Natural killer cell treated with Interleukin-12 subunit alpha and Interleukin-12 subunit beta and Interleukin-15 and Interleukin-18, amount 100 ng/mL, for 72 hours (primary cell): Measurements from ENCODE around the gene CITED1. TPM values are rescaled to one million over a fixed set of nuclear protein-coding genes. Genes with fewer than 3 reads are reported as not detected.

ENCODE experiments used
- ATAC-seq, 2 donors: fragments of 150-1000 bp; cut with Tn5 transposase in 1 of 2; sonication (Bioruptor Pico), chemical (Tn5 transposase) in 1 of 2; 2 replicates each; pipeline ENCODE4 v1.10.0; 2021
- DNase-seq: peaks from one replicate; pipeline ENCODE4 v3.0.0; 2022; ENCODE audit warnings: low spot score
- H3K27ac Mint-ChIP-seq, 2 donors: 1 replicate in 1 of 2; 2 replicates in 1 of 2; pipeline ENCODE4 v1.8.0; 2022; ENCODE audit warnings: mixed read lengths in 2 of 2, mild to moderate bottlenecking in 1 of 2, moderate library complexity in 1 of 2
- H3K27me3 Mint-ChIP-seq, 2 donors: 1 replicate in 1 of 2; 2 replicates in 1 of 2; pipeline ENCODE4 v1.8.0; 2022; ENCODE audit warnings: mixed read lengths in 2 of 2
- H3K36me3 Mint-ChIP-seq: one replicate; pipeline ENCODE4 v1.8.0; 2022; ENCODE audit warnings: mixed read lengths
- H3K4me1 Mint-ChIP-seq, 2 donors: 1 replicate in 1 of 2; 2 replicates in 1 of 2; pipeline ENCODE4 v1.8.0; 2022; ENCODE audit warnings: low read depth in 2 of 2, mixed read lengths in 2 of 2, mild to moderate bottlenecking in 1 of 2
- H3K4me3 Mint-ChIP-seq: one replicate; pipeline ENCODE4 v1.8.0; 2022; ENCODE audit warnings: mixed read lengths
- H3K9me3 Mint-ChIP-seq: 2 replicates; pipeline ENCODE4 v1.8.0; 2022; ENCODE audit warnings: mixed read lengths
- total RNA-seq, 2 donors: library from RNA; stranded (reverse); gene quantifications; one replicate each; pipeline ENCODE4 v1.2.3, GENCODE V29; 2022

The CITED1 gene
- total RNA-seq, 2 donors from 2014 or later, result 0.38 TPM; not detected in 1

DNA sequence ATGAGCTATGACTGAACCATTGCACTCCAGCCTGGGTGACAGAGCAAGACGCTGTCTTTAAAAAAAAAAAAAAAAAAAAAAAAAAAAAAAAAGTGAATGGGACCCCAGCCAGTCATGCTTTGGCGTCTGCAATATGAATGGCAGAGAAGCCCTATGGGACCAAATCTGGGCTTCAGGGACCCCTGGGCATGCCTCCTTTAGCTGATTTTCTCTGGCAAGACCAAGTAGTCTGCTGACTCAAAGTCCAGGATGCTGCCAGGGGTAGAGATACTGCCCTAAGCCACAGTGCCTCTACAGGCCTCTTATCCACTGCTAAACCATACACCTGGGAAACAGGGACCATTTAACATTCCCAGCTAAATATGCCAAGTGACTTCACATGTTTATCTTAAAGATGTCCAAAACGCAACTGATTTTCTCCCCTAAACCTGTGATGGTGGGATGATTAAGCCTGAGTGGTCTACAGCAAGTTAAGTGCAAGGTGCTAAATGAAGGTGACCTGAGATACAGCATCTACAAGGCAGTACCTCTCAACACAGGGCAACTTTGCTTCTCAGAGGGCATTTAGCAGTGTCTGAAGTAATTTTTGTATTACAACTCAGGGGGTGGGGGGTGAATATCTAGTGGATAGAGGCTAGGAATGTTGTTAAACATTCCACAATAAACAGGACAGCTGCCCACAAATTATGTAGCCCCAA, 34.5 kb downstream of the CITED1 start:
- H3K27me3 Mint-ChIP-seq, result no peaks in the 10 kb centered on the region
- no peak for DNase-seq
- H3K4me3 Mint-ChIP-seq, result peak overlapping the region; percentile 60
- peak overlapping the region in 1 of 2 donors; percentile 85 for H3K27ac Mint-ChIP-seq
- H3K4me1 Mint-ChIP-seq, result peaks cover 39 to 47% of the 10 kb centered on the region in 2 donors
- H3K9me3 Mint-ChIP-seq, result no peaks in the 10 kb centered on the region
- no peak for ATAC-seq
- peaks cover 51% of the 10 kb centered on the region for H3K36me3 Mint-ChIP-seq

DNA sequence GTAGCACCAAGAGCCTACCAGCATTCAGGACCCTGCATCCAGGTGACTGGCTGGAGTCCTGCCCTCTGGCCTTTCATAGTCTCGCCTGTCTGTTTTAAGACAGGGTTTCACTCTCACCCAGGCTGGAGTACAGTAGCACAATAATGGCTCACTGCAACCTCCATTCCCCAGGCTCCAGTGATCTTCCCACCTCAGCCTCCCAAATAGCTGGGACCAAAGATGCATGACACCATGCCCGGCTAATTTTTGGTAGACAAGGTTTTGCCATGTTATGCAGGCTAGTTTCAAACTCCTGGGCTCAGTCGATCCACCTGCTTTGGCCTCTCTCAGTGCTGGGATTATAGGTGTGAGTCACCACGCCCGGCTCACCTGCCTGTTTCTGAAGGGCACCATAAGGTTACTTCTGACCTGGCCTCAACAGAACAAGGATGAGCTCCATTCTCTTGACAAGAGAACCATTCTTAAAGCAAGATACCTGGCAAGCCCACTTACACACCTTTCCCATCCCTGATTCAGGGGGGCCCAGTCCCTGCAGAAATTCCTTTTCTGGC, 35.3 kb downstream of the CITED1 start:
- H3K9me3 Mint-ChIP-seq, result no peaks in the 10 kb centered on the region
- peaks cover 42% of the 10 kb centered on the region for H3K36me3 Mint-ChIP-seq
- H3K4me3 Mint-ChIP-seq, result no peak overlapping the region
- H3K27ac Mint-ChIP-seq, result peak overlapping the region in 1 of 2 donors; percentile 70
- DNase-seq (no peak), ATAC-seq (no peak)
- H3K4me1 Mint-ChIP-seq, result peaks cover 34 to 42% of the 10 kb centered on the region in 2 donors
- no peaks in the 10 kb centered on the region for H3K27me3 Mint-ChIP-seq

DNA sequence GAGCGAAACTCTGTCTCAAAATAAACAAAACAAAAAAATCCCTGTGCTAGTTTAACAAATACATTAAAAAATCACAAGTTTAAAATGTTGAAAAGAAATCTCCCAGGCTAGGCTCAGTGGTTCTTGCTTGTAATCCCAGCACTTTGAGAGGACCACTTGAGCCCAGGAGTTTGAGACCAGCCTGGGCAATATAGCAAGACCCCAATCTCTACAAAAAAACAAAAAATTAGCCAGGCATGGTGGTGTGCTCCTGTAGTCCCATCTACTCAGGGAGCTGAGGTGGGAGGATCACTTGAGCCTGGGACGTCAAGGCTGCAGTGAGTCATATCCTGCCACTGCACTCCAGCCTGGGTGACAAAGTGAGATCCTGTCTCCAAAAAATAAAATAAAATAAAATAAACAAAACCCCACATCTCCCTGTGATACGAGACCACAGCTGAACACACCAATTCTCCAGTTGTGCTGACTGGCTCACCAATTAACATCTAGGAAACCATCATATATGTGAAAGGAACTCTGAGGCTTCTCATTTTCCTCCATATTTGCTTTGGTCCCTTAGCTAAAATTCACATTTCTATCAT, 36.0 kb downstream of the CITED1 start:
- peak overlapping the region in 1 of 2 donors; percentile 70 for H3K27ac Mint-ChIP-seq
- H3K9me3 Mint-ChIP-seq, result no peaks in the 10 kb centered on the region
- DNase-seq, result no peak
- H3K4me3 Mint-ChIP-seq, result no peak overlapping the region
- H3K27me3 Mint-ChIP-seq, result no peaks in the 10 kb centered on the region
- H3K36me3 Mint-ChIP-seq, result peaks cover 36% of the 10 kb centered on the region
- H3K4me1 Mint-ChIP-seq, result peaks cover 28 to 36% of the 10 kb centered on the region in 2 donors
- peak; percentile 56 to 68 for ATAC-seq

DNA sequence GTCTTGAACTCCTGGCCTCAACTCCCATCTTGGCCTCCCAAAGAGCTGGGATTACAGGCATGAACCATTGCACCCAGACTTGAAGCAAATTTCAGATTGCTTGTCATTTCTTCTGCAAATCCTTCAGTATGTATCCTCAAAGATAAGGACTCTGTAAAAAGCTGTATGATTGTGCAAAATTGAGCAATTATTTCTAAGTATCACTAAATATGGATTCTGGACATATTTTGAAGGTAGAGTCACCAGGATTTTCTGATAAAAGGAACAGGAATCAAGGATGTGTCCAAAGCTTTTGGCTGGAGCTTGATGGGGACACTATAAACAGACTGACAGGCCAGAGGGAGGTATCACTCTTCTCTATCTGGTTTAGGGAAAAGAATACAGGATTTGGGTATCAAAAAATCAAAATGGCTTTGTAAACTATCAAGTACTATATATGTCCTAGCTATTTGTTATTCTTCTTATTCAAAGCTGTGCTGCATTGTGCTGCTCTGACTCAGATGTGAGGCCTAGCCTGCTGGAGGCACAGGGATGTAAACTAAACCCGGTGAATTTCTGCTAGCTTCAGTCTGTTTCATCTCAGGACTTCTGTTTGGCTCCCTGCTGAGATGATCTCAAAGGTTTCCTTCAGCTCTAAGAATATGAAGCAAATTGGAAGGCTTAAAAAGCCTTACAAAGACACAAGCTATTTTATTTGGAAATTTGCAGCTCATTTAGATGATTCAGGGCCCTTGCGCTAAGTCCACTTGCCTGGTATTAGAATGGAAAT, 36.9 kb downstream of the CITED1 start:
- Mint-ChIP-seq H3K9me3 (no peaks in the 10 kb centered on the region), H3K27me3 (no peaks in the 10 kb centered on the region), H3K4me3 (no peak overlapping the region), H3K4me1 (peaks cover 18 to 26% of the 10 kb centered on the region in 2 donors), H3K27ac (no peak overlapping the region), H3K36me3 (peaks cover 26% of the 10 kb centered on the region)
- DNase-seq (no peak), ATAC-seq (no peak)

DNA sequence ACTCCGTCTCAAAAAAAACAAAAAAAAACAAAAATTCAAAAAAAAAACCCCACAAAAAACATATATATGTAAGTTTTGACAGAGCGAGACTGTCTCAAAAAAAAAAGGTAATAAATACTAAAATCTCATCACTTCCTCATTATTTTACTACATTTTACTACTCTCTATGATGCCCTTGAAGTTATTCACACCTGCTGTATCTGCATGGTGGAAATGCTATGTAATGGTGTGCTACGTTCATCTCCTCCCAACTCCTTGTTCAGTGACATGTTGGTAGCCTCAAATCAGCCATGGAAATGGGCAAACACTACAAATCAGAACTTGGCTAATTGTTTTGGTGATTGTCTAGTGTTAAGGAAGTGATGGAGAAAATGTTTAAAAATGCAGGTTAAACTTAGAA, 40.5 kb downstream of the CITED1 start:
- Mint-ChIP-seq H3K9me3 (no peaks in the 10 kb centered on the region), H3K4me1 (peaks cover 0 to 8% of the 10 kb centered on the region in 2 donors), H3K4me3 (no peak overlapping the region), H3K27me3 (no peaks in the 10 kb centered on the region), H3K27ac (no peak overlapping the region), H3K36me3 (peaks cover 5% of the 10 kb centered on the region)
- DNase-seq (no peak), ATAC-seq (no peak)

DNA sequence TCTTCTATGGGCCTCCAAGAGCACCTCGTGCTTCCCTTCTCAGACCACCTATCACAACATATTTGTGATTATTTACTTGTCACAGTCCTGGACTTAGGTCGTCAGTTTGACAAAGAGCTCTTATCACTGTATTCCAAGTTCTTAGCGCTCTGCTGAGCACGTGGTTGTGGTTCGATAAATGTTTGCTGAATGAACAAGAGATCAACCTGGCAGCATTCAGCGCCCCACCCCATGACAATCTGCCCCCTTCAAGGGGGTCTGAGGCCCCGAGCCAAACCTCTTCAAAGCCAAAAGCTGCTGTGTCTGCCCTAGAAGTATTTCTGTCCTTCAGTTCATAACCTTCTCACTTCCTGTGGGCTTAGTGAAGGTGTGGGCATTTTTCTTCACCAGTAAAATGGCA, 43.6 kb downstream of the CITED1 start:
- DNase-seq (no peak), ATAC-seq (no peak)
- peaks cover 0 to 4% of the 10 kb centered on the region in 2 donors for H3K27me3 Mint-ChIP-seq
- H3K4me3 Mint-ChIP-seq, result no peak overlapping the region
- H3K27ac Mint-ChIP-seq, result no peak overlapping the region
- H3K4me1 Mint-ChIP-seq, result no peaks in the 10 kb centered on the region
- no peaks in the 10 kb centered on the region for H3K9me3 Mint-ChIP-seq
- no peaks in the 10 kb centered on the region for H3K36me3 Mint-ChIP-seq

DNA sequence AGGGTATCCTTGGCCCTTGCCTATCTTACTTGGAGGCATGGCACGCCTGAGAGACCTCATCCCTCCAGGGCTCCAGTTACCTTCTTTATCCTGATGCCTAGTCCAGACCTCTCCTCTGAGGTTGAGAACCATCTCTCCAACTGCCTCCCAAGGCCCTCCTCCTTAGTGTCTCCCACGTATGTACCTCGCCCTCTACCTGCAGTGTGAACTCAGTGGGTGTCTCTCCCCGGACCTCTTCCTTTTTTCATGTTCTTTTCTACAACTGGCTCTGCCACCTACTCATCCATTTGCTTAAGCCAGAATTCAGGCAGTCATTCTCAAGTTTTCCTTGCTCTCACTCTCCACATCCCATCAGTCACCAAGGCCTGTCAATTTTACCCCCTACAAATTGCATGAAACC, 45.3 kb downstream of the CITED1 start:
- no peaks in the 10 kb centered on the region for H3K36me3 Mint-ChIP-seq
- ATAC-seq (no peak), DNase-seq (no peak)
- no peaks in the 10 kb centered on the region for H3K4me1 Mint-ChIP-seq
- peaks cover 7 to 14% of the 10 kb centered on the region in 2 donors for H3K27me3 Mint-ChIP-seq
- H3K4me3 Mint-ChIP-seq, result no peak overlapping the region
- H3K9me3 Mint-ChIP-seq, result no peaks in the 10 kb centered on the region
- no peak overlapping the region for H3K27ac Mint-ChIP-seq

DNA sequence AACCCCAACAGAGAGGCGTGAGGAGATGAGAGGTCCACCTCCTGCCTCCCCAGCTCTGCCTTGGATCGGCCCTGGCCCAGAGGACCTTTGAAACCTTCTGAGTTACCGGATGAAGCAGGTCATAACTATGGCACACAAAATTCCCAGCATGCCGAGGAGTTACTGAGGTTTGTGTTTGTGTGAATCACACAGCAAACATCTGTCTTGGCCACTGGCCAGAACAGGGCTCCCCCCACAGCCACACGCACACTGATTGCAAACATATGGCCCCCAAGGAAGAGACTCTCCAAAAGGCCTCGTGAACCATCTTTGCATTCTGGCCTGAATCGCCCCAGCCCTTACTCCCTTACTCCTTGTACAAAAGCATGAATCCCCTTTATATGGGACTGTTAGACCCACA, 47.5 kb downstream of the CITED1 start:
- ATAC-seq (peak in 1 of 2 donors; percentile 16), DNase-seq (no peak)
- Mint-ChIP-seq H3K4me3 (no peak overlapping the region), H3K36me3 (no peaks in the 10 kb centered on the region), H3K9me3 (no peaks in the 10 kb centered on the region), H3K27ac (no peak overlapping the region), H3K4me1 (no peaks in the 10 kb centered on the region), H3K27me3 (peaks cover 17 to 25% of the 10 kb centered on the region in 2 donors)

DNA sequence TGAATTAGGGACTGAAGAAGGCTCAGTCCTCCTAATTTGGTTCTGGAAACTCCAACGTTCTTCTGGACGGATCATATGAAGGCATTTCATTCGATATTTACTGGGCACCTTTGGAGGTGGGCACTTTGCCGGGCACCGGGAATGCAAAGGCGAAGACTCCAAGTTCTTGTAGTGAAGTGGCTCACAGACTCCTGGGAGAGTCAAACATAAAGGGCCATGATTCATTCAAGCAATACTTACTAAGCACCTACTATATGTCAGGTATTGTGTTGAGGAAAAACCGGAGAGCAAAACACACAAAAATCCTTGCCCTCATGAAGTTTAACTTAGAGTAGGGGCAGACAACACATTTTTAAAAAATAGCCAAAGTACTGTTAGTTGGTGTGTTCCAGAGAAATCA, 49.9 kb downstream of the CITED1 start:
- peaks cover 17 to 31% of the 10 kb centered on the region in 2 donors for H3K27me3 Mint-ChIP-seq
- H3K36me3 Mint-ChIP-seq, result no peaks in the 10 kb centered on the region
- H3K9me3 Mint-ChIP-seq, result no peaks in the 10 kb centered on the region
- no peaks in the 10 kb centered on the region for H3K4me1 Mint-ChIP-seq
- DNase-seq (no peak), ATAC-seq (no peak)
- H3K4me3 Mint-ChIP-seq, result no peak overlapping the region
- no peak overlapping the region for H3K27ac Mint-ChIP-seq

DNA sequence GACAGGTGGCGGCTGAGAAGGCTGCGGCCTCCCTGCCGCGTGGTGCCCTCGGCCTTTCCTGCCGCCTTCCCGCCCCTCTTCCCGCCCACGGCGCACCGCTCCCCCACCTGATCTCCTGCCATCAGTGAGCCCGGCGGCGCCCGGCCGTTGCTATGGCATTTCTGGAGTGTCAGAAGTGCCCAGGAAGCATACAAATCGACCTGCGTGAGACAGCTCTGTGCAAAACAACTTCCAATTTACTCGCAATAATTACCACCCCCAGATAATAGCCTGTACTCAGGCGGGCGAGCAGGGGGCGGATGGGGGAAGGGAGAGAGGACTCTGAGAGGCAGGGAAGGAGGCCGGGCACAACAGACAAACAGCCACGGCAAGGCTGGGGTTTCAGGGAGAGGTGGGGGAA, 50.3 kb downstream of the CITED1 start:
- Mint-ChIP-seq H3K4me1 (no peaks in the 10 kb centered on the region), H3K27me3 (peaks cover 17 to 31% of the 10 kb centered on the region in 2 donors)
- no peak for ATAC-seq

DNA sequence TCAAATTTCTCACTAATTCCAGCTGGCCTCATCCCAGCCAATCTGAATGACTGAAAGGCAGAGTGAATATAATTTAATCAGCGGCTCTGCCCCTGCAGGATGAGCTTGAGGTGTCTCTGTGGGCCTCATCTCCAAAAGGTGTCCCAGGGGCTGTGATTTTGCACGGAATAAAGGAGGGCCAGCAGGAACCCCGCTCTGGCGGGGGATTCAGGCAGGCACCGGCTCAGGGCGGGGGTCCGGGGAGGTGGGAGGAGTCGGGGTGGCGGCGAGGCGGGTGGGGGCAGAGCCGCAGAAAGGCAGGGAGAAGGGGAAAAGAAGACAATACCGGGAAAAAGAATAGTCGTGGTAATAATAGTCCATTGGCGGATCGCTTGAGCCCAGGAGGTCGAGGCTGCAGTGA, 50.9 kb downstream of the CITED1 start:
- Mint-ChIP-seq H3K4me1 (no peaks in the 10 kb centered on the region), H3K27ac (no peak overlapping the region), H3K9me3 (no peaks in the 10 kb centered on the region), H3K4me3 (no peak overlapping the region), H3K36me3 (no peaks in the 10 kb centered on the region), H3K27me3 (peaks cover 17 to 31% of the 10 kb centered on the region in 2 donors)
- ATAC-seq (no peak), DNase-seq (no peak)

More for the DNA sequence above, 50.3 kb downstream of the CITED1 start:
- Mint-ChIP-seq H3K36me3 (no peaks in the 10 kb centered on the region), H3K4me3 (no peak overlapping the region), H3K27ac (no peak overlapping the region), H3K9me3 (no peaks in the 10 kb centered on the region)
- no peak for DNase-seq

DNA sequence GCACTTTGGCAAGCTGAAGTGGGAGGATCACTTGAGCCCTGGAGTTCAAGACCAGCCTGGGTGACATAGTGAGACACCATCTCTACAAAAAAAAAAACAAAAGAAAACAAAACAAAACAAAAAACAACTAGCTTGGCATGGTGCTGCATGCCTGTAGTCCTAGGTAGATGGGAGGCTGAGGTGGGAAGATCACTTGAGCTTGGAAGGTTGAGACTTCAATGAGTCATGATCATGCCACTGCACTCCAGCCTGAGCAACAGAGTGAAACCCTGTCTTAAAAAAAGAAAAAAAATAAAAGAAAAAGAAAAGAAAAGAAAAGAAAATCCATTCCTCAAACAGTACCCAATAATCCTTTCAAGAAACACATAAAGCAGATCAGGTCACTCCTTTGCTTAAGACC, 52.0 kb downstream of the CITED1 start:
- Mint-ChIP-seq H3K36me3 (no peaks in the 10 kb centered on the region), H3K4me1 (no peaks in the 10 kb centered on the region), H3K9me3 (no peaks in the 10 kb centered on the region), H3K27ac (no peak overlapping the region), H3K4me3 (no peak overlapping the region), H3K27me3 (peaks cover 17 to 31% of the 10 kb centered on the region in 2 donors)
- ATAC-seq (no peak), DNase-seq (no peak)
